COLO668 (cell line): ENCODE results near the gene USP27X.

Source experiments
- DNase-seq: peaks from one replicate; lab custom pipeline; 2025; ENCODE audit not compliant: unreplicated experiment; lab: John Stamatoyannopoulos, UW

USP27X gene

DNA sequence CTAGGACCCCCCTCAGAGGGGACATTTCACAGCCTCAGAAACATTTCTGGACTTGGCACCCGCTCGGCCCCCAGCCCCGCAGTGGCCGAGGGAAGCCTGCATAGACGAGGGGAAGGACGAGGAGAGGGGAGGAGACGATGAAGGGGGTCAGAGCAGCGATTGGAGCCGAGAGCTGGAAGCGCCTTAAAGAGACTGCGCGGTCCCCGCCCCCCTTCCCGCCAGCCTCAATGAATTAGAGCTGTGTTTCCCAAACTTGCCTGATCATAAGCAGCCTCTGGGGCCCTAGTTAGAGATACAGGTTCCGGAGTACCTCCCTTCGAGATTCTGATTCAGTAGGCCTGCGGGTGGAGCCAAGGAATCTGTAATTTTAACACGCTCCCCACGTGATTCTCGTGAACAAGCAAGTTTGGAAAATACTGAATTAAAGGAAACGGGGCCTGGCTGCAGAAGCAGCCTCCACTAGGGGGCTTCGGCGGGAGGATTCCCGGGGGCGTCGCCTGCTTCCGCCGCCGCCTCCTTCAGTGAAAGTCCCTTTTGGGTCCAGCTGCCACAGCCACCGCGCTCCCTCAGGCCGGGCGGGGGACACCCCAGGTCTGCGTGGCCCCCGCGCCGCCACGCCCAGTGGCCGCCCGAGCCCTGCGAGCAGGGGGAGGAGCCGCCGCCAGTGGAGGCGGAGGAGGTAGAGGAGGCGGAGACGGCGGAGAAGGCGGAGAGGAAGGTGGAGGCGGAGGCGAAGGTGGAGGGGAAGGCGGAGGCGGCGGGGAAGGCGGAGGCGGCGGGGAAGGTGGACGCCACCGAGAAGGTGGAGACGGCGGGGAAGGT lies at the start of gene USP27X:
Gene USP27X, plus strand, starts transcription at position 651 of the 822 bp plus-strand sequence. CDS start 824 bp downstream, outside the sequence.
- DNase-seq = peak; percentile 58

DNA sequence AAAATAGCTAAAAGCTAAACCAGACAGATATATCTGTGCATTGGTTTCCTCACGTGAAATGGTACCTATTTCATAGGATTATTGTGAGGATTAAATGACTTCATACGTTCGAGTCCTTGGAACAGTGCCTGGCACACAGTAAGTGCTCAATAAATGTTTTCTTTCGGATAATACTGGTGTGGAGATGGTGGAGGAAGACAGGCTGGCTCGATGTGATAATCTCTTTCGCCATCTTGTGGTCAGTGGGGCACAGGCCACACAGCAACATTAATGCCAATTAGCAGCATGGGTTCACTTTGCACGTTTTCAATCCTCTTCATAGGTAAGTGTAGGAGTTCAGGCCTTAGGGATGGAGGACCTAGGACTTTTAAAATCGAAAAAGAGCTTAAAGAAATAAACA lies 40.9 kb upstream of the USP27X start:
- DNase-seq = peak; percentile 2

DNA sequence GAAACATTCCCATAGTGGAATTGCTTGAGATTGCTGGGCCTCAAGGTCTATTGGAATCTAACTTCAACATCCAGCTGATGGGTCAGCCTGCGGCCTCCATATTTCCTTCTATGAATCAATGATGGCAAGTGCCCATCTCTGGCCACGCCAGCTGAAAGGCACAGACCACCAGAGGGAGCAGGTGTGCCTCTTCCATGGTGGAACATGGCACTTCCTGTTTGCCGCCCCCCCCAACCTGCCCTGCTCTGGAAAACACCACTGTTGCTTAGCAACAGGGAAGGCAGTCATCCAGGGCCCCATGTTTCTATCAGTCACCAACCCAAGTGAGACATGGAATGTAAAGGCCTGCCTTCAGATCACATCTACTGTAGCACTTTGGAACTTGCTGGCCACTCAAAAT lies 38.6 kb upstream of the USP27X start:
- DNase-seq = peak; percentile 56

DNA sequence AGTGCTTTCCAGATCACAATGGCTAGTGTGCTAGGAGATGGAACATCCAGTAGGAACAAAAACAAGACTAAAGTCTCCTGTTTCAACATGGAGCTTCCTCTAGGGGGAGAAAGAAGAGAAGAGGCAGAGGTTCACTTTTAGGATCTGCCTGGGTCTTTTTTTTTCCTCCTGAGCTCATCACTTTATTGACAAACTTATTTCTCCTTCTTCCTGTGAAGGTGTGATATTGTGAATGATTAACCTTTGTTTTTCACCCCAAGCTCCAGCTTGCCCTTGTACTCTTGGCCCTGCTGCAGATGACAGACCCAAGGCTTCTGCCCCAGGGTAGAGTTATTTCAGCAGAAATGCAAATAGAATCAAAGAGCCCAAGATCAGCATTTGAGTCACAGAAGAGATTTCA lies 36.7 kb upstream of the USP27X start:
- no peak for DNase-seq

DNA sequence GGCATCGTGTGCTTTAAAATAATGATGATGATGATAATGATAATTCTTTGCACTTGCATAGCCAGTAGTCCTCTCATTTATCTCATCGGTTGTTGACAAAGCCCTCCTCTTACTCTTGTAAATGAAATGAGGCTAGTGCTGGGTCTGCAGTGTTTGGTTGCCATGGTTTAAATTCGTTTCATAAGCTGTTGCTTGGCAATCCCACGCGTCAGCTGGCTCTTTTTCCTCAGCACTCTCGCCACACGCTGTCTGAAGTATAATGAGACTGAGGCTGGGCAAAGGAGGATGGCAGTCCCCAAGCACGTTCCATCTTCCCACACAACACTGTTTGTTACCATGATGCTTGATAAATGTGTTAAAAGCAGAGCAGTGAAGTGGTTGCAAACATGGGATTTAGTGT lies 34.7 kb upstream of the USP27X start:
- DNase-seq = no peak

DNA sequence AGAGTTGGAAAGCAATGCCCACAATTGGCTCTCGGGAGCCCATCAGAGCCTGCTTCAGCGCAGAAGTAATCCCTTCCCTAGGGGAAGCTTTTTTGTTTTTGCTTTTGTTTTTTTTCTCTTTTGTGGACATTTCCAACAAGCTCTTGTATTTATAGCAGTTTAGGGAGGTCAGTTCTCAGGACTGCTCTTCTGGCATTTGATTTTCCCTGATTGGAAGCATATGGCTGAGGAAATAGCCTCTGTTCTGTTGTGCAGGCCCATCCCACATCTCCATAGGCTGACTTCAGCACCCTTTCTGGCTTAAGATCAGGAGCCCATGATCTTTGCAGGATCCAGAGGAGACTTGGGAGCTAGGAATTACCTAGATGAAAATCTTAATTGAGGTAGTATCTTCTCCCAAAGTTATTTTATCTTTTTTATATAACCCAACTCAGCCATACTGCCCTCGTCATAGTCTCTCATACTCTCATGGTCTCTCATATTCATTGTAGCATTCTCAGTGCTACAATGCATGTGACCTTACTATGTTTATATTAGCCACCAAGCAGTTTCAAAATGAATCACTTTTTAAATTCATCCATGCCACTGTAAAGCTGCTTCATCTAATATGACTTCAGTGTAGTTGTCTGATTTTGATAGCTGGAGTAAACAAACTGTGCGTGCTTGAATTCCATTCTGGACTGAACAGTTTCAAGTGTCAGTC lies 33.4 kb upstream of the USP27X start:
- no peak for DNase-seq

DNA sequence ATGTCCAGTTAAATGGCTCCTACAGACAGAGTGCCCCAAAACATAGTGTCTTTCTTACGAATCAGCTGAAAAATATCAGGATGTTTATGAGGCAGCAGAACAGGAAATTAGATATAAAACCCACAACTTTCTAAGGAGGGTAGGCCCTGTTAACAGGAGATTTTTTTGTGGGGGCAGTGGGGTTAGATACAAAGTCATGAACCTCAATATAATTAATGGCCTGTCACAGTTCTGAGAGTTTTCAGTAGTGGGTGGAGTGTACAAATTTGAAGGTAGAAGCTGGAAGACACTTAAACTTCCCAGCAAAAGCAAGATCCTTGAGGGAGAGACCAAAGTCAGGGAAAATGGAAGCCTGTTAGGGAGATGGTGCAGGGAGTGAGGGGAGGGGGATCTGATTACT lies 32.8 kb upstream of the USP27X start:
- DNase-seq = no peak

DNA sequence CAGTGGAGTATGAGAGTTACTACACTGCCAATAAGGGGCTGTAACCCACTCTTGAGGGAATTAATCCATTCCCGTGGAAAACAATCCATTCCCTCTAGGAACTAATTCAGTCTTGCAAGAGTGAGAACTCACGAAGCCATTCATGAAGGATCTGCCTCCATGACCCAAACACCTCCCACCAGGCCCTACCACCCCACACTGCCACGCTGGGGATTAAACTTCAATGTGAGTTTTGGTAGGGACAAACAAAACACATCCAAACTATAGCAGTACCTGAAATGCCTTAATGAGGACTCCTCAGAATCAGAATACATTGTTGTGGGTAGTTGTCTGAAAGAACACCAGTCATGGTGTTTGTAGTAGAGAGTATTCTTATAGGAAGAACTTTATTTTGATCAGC lies 31.0 kb upstream of the USP27X start:
- DNase-seq = no peak

DNA sequence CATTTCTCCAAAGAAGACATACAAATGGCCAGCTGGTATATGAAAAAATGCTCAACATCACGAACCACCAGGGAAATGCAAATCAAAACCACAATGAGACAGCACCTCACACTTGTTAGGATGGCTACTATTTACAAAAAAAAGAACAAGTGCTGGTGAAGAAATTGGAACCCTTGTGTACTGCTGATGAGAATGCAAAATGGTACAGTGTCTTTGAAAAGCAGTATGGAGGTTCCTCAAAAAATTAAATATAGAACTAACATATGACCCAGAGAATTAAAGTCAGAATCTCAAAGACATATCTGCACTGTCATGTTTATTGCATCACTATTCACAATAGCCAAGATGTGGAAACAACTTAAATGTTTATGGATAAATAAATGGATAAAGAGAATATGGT lies 29.3 kb upstream of the USP27X start:
- DNase-seq = no peak

DNA sequence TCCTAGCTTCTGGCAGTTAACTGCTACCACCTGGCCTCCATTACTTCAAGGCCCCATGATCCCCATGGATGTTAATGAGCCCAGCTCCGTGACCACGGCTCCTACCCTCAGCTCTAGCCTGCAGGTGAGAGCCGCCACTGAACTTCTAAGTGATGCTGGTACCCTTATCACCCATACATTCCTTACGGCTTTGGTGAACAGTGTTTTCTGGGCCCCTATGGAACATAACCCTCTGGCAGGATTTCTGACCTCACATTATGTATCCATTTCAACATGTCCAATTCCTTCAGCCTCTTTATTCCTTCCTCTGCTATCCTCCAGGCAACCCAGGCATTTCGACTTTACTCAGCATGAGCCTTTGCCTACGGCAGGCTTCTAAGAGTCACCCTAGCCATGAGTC lies 25.6 kb upstream of the USP27X start:
- no peak for DNase-seq

DNA sequence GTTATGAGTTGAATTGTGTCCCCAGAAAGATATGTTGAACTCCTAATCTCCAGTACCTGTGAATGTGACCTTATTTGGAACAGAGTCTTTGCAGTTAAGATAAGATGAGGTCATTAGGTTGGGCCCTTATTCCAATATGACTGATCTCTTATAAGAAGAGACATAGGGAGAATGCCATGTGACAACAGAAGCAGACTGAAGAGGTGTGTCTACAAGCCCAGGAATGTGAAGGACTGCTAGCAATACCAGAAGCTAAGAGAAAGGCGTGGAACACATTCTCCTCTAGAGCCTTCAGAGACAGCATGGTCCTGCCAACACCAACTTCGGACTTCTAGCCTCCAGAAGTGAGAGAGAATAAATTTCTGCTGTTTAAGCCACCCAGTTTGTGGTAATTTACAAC lies 22.5 kb upstream of the USP27X start:
- no peak for DNase-seq

DNA sequence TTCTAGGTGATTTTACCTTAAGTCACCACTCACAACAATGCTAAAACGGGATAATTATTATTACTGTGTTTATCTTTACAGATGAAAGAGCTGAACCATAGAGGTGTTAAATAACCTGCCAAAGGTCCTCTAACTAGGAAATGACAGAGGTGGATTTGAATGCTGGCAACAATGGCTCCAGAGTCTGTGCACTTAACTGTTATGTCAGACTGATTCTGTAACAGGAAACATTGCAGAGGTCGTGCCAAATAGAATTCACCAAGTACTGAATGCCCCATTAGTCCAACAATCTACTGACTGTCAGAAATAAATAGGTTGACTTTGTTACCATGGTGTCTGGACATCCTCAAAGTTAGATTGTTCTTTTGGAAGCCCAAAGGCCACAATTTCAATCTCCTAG lies 20.9 kb upstream of the USP27X start:
- no peak for DNase-seq

DNA sequence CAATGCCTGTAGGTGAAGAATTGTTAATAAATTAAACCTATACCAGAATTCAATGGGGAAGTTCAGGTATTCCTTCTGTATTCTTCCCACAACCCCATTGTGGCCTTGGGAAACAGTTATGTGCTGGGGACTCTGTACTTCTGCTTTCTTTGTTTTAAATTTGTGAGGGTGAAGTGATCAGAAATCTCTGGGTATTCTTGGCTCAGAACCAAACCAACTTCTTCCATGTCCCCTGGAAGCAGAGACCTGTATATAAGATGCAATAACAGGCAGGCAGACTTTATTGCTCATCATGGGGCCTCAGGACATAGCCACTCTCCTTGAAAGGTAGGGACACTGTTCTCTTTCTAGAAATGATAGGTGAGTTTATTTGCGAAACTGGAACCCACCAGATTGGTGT lies 19.8 kb upstream of the USP27X start:
- no peak for DNase-seq

DNA sequence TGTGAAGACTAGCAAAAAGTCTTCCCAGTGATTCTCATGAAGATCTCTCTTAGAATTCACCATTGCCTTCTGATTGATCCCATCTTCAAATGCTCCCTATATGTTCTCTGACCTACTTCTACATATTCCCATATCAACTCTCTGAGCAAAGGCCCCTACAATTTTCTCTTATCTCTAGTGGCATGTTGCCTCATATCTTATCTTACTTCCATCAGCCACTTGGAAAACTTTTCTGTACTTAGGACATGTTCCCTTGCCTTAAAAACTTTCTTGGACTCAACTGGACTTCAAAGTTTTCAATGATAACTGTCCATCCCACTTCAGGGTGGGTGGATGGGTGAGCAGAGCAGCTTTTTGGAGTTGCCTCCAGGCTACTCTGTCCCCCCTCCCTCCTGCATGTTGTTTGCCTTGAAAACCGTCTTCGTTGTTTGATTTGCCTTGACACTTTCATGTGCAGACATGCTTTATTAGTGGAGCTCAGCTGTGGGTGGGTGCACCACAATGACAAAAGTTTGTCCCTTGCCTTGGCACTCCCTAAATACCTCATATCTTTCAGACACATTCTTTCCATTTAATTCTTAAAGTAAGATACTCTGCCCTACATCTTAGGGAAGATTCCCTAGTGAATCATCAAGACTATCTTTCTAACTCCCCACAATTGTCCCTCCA lies 18.3 kb upstream of the USP27X start:
- no peak for DNase-seq

DNA sequence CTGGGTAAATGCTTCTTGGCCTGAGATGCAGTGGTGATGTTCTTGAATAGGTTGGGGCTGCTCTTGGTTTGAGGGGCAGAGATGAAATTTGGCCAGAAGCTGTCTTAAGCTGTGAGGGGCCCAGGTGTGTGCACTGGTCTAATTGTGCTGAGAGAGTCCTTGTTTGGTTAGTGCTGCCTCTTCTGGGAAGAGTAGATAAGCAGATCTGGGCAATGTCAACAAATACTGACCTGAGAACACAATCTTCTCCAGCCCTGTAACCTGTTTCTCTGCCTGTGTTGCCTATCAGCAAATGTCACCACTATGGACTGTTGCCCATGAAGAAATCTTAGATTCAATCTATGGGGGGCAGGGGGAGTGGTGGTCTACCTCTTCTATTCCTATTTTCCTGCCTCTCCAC lies 17.2 kb upstream of the USP27X start:
- DNase-seq = no peak

DNA sequence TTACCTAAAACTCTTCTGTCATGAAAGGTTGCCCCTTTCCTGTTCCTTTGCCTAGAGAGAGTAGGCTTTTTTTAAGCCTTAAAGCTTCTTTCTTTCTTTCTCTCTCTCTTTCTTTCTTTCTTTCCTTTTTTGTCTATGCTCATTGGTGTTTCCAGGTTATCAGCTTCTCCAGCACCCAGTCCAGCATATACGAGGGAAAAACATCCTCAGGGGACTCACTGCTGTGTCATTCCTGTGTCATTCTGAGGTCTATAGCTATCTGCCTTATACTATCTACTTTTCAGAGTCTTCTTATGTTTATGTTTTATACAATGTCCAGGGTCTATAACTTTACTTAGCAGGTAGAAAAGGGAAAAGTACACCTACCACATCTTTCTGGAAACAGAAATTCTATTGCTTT lies 10.5 kb upstream of the USP27X start:
- DNase-seq = no peak

DNA sequence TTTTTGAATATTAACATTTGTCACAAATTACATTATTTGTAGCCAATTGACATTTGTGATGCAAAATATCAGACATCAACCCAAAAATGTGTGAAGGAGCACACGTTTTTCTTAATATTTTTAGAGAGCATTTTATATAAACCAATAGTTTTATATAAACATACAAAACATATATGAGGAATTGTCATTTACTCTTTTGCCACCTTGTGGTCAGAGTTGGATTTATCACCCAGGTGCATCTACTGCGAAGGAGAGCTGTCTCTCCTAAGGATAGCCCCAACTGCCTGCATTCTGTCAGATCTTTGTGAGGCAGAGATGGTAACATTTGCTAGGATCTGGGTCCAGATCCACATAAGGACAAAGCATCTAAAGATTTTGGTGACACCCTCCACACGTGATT lies 2.5 kb upstream of the USP27X start:
- peak; percentile 12 for DNase-seq

DNA sequence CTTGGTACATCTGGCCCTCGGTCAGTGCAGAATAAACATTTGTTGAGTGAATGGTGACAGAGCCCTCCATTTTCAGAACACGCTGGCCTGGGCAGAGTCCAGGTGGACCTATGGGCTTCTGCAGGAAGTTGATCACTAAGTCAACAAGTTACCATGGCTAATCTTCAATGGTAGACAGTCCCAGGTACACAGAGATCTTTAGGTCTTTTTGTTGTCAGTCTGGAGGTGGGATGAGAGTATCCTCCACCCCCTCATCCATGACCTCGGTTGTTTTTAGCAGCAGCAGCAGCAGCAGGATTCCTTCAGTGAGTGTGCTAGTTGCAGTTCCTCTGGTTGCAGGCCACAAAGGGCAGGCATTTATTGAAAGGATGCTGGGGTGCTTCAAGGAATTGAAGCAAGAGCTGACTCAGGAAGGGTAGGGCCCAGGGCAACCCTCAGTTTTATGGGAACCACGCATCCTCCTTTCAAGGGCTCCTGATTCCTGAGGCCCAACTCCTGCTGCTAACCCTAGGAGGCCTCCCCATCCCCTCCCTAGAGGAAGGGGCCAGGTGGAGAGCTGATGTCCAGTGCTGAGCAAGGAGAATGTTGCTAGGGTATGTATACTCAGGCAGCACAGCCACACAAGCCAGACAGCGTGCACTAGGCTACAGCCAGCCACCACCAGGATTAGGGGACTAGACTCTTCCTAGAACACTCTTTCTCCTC lies 1.7 kb upstream of the USP27X start:
- DNase-seq = no peak

DNA sequence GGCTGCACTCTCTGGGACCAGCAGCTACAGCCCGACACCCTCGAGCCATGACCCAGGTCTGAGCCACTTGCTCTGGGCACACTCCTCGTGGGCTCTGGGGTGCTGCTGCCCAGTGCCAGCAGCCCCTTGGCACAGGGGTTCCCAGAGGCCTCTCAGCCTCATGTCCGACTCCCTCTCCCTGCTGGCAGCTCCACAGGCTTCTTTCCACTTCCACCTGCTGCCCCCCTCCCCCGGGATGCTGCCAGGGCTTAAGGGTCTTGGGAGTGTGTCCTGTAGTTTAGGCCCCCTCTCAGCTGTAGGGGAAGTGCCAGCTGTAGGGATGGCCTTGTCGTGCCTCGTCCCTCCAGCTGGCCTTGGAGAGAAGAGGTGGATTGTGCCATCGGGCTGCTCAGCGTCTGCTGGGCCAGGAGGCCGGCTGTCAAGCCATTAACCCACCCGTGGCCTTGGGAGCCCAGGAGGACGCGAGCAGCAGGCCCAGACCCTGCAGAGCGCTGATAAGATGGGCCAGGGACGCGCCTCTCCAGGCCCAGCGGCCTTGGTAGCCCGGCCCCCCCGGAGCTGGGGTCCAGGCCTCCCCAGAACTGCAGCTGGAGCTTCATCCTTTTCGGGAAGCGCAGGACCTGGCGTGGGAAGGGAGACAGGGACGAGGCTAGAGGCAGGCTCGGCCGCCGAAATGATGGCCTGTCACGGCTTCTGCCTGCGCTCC lies 1.0 kb upstream of the USP27X start:
- DNase-seq = no peak

DNA sequence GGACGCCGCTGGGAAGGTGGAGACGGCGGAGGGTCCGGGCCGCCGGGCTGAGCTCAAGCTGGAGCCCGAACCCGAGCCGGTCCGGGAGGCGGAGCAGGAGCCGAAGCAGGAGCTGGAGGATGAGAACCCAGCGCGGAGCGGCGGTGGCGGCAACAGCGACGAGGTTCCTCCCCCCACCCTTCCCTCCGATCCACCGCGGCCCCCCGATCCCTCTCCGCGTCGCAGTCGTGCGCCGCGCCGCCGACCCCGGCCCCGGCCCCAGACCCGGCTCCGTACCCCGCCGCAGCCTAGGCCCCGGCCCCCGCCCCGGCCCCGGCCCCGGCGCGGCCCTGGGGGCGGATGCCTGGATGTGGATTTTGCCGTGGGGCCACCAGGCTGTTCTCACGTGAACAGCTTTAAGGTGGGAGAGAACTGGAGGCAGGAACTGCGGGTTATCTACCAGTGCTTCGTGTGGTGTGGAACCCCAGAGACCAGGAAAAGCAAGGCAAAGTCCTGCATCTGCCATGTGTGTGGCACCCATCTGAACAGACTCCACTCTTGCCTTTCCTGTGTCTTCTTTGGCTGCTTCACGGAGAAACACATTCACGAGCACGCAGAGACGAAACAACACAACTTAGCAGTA lies 483 bp downstream of the USP27X start:
- DNase-seq = no peak
